ENCODE data around the gene C10orf53.

DNA sequence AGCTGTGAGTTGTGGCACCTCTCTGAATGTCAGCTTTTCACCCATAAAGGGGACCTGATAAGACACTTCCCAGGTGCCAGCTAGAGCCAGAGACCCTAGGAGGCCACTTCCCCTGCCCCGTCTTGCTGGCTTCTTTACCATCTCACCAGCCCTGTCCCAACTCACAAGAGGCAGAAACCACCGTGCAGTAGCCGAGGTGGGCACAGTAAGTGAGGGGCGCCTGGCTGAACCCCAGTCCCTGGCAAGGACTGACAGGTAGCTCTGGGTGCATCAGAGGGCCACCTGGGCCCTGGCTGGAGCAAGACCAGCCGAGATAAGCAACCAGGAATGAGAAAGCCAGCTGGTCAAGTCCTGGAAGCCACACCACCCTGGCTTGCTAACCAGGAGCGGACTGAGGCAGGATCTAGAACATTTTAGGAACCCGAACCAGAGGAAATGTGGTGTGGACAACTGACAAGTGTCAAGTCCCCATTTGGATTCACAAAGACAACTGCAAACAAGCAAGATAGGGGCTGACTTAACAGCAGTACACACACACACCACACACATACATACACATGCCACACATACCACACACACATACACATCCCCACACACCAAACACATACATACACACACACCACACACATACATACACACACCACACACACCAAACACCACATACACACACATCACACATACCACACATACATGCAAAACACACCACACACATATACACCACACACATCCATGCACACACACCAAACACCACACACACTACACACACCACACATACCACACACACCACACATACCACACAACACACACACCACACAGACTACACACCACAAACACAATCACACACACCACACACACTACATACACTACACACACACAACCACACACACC is 61.9 kb downstream of the C10orf53 start:
- TF ChIP-seq, protein P1, sequence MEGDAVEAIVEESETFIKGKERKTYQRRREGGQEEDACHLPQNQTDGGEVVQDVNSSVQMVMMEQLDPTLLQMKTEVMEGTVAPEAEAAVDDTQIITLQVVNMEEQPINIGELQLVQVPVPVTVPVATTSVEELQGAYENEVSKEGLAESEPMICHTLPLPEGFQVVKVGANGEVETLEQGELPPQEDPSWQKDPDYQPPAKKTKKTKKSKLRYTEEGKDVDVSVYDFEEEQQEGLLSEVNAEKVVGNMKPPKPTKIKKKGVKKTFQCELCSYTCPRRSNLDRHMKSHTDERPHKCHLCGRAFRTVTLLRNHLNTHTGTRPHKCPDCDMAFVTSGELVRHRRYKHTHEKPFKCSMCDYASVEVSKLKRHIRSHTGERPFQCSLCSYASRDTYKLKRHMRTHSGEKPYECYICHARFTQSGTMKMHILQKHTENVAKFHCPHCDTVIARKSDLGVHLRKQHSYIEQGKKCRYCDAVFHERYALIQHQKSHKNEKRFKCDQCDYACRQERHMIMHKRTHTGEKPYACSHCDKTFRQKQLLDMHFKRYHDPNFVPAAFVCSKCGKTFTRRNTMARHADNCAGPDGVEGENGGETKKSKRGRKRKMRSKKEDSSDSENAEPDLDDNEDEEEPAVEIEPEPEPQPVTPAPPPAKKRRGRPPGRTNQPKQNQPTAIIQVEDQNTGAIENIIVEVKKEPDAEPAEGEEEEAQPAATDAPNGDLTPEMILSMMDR (IDR thresholded peaks at IDR 0.05) = no peak
- TF ChIP-seq POLR2AphosphoS5 (IDR thresholded peaks at IDR 0.05; ENCODE audit: low read depth, low read length) (no peak), SIN3A (IDR thresholded peaks at IDR 0.05; ENCODE audit: borderline replicate concordance, insufficient read depth, low read depth, low read length) (no peak), TCF7L2 (IDR thresholded peaks at IDR 0.05; ENCODE audit: low read depth, low read length) (no peak)
- TF ChIP-seq, protein P2, sequence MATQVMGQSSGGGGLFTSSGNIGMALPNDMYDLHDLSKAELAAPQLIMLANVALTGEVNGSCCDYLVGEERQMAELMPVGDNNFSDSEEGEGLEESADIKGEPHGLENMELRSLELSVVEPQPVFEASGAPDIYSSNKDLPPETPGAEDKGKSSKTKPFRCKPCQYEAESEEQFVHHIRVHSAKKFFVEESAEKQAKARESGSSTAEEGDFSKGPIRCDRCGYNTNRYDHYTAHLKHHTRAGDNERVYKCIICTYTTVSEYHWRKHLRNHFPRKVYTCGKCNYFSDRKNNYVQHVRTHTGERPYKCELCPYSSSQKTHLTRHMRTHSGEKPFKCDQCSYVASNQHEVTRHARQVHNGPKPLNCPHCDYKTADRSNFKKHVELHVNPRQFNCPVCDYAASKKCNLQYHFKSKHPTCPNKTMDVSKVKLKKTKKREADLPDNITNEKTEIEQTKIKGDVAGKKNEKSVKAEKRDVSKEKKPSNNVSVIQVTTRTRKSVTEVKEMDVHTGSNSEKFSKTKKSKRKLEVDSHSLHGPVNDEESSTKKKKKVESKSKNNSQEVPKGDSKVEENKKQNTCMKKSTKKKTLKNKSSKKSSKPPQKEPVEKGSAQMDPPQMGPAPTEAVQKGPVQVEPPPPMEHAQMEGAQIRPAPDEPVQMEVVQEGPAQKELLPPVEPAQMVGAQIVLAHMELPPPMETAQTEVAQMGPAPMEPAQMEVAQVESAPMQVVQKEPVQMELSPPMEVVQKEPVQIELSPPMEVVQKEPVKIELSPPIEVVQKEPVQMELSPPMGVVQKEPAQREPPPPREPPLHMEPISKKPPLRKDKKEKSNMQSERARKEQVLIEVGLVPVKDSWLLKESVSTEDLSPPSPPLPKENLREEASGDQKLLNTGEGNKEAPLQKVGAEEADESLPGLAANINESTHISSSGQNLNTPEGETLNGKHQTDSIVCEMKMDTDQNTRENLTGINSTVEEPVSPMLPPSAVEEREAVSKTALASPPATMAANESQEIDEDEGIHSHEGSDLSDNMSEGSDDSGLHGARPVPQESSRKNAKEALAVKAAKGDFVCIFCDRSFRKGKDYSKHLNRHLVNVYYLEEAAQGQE (IDR thresholded peaks at IDR 0.05; ENCODE audit: insufficient read depth in 1 of 2, low read depth in 2 of 2, low read length in 1 of 2) = no peak

All from Panc1 (cell line).